ENCODE data around the gene ZNF516.

ZNF516 gene

GRCh38 chr18:76434452-76434851 is 60.6 kb downstream of the ZNF516 start:
- no peak for DNase-seq

GRCh38 chr18:76433788-76434187 is 61.3 kb downstream of the ZNF516 start:
- no peak for DNase-seq

- DNase-seq: no peak
Observed at GRCh38 chr18:76432970-76433767, 61.9 kb downstream of the ZNF516 start.

GRCh38 chr18:76432274-76432755 is 62.7 kb downstream of the ZNF516 start:
- DNase-seq: no peak

- DNase-seq: no peak
Observed at GRCh38 chr18:76431437-76432273, 63.4 kb downstream of the ZNF516 start.

- DNase-seq: no peak
Observed at GRCh38 chr18:76430636-76431035, 64.4 kb downstream of the ZNF516 start.

GRCh38 chr18:76429262-76430126 is 65.5 kb downstream of the ZNF516 start:
- no peak for DNase-seq

GRCh38 chr18:76428396-76429261 is 66.4 kb downstream of the ZNF516 start:
- DNase-seq: no peak

GRCh38 chr18:76426737-76427305 is 68.2 kb downstream of the ZNF516 start:
- no peak for DNase-seq

- DNase-seq: no peak
Observed at GRCh38 chr18:76425146-76426131, 69.6 kb downstream of the ZNF516 start.

- DNase-seq: no peak
Observed at GRCh38 chr18:76422838-76423237, 72.2 kb downstream of the ZNF516 start.

- DNase-seq: no peak
Observed at GRCh38 chr18:76422121-76422520, 72.9 kb downstream of the ZNF516 start.

- DNase-seq: no peak
Observed at GRCh38 chr18:76421685-76422078, 73.4 kb downstream of the ZNF516 start.

GRCh38 chr18:76420898-76421684 is 74.0 kb downstream of the ZNF516 start:
- DNase-seq: no peak

- DNase-seq: no peak
Observed at GRCh38 chr18:76419811-76420210, 75.2 kb downstream of the ZNF516 start.

- DNase-seq: no peak
Observed at GRCh38 chr18:76416911-76417310, 78.1 kb downstream of the ZNF516 start.

- DNase-seq: no peak
Observed at GRCh38 chr18:76414936-76415621, 80.0 kb downstream of the ZNF516 start.

- no peak for DNase-seq
Observed at GRCh38 chr18:76412818-76413565, 82.0 kb downstream of the ZNF516 start.

Measured in NCI-H446 treated with DMSO at 0.1 percent for 48 hours (cell line).